Measurements from ENCODE around the gene POU5F2.

- TF ChIP-seq, protein P1, sequence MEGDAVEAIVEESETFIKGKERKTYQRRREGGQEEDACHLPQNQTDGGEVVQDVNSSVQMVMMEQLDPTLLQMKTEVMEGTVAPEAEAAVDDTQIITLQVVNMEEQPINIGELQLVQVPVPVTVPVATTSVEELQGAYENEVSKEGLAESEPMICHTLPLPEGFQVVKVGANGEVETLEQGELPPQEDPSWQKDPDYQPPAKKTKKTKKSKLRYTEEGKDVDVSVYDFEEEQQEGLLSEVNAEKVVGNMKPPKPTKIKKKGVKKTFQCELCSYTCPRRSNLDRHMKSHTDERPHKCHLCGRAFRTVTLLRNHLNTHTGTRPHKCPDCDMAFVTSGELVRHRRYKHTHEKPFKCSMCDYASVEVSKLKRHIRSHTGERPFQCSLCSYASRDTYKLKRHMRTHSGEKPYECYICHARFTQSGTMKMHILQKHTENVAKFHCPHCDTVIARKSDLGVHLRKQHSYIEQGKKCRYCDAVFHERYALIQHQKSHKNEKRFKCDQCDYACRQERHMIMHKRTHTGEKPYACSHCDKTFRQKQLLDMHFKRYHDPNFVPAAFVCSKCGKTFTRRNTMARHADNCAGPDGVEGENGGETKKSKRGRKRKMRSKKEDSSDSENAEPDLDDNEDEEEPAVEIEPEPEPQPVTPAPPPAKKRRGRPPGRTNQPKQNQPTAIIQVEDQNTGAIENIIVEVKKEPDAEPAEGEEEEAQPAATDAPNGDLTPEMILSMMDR (IDR thresholded peaks at IDR 0.05): no peak
- TF ChIP-seq POLR2A (IDR thresholded peaks at IDR 0.05): no peak
Measured at GRCh38 chr5:93790401-93790800, 49.0 kb upstream of the POU5F2 start.
